Right cardiac atrium (tissue), 5 donors: ENCODE data around the gene DCTN2. TPM values are rescaled to one million over a fixed set of nuclear protein-coding genes. Genes with fewer than 3 reads are reported as not detected.

Experiments
- microRNA-seq, 2 donors: library from miRNA; unstranded; fragments of <30 nt; microRNA quantifications; one replicate each; pipeline ENCODE4 v1.2.0, GENCODE V29; 2020 to 2021
- polyA plus RNA-seq: library from polyadenylated mRNA; stranded (reverse); fragments of 200-250 nt; gene quantifications from one replicate; pipeline ENCODE4 v1.2.3, GENCODE V29; 2013
- total RNA-seq, 4 donors: library from RNA; stranded (reverse); fragmentation: NEBNext Ultra II Directional; extraction: Animal tissue kit (Norgen Biotek cat#: 25700); gene quantifications; one replicate each; pipeline ENCODE4 v1.2.1, GENCODE V29; 2021
- donor health status: healthy with polysubstance abuse.
- donor health status: DM: no; HTN: yes; CAD: no.
- donor health status: DM: no; HTN: no; CAD: no.
- donor health status: DM: no; HTN: yes; CAD: no; lungs with severe emphysema.
- donor health status: DM: yes; HTN: yes; CAD: no.

The DCTN2 gene
- total and polyA plus RNA-seq, 5 donors, result 88.6 to 99.2 (median 89.5) TPM

Small RNA genes within 50 kb of the gene (microRNA-seq; reads per million reads assigned to microRNA genes)
- gene MIR616 (0 to 0.42 reads per million in 2 donors), gene MIR6758 (0 reads per million in 2 donors)

Other genes starting within 250 kb of the DCTN2 start
- 10 to 100 TPM; 68.3 to 85.2 (median 76.5) TPM for gene R3HDM2, start 116.1 kb downstream of the DCTN2 start, total RNA-seq
- gene R3HDM2, start 116.1 kb downstream of the DCTN2 start, polyA plus RNA-seq, result 23.1 TPM
- gene INHBC, start 112.4 kb downstream of the DCTN2 start, total RNA-seq, result not detected
- gene INHBC, start 112.4 kb downstream of the DCTN2 start, polyA plus RNA-seq, result not detected
- gene INHBE, start 91.9 kb downstream of the DCTN2 start, total RNA-seq, result not detected
- gene INHBE, start 91.9 kb downstream of the DCTN2 start, polyA plus RNA-seq, result not detected
- gene GLI1, start 87.4 kb downstream of the DCTN2 start, total RNA-seq, result 1 to 10 TPM; 1.6 to 3.1 (median 2.5) TPM
- gene GLI1, start 87.4 kb downstream of the DCTN2 start, polyA plus RNA-seq, result 0.59 TPM
- gene ARHGAP9, start 67.3 kb downstream of the DCTN2 start, total RNA-seq, result 10 to 100 TPM in 1 of 4 donors, 1 to 10 TPM in 3; 4.8 to 10.2 (median 7.5) TPM
- 3.0 TPM for gene ARHGAP9, start 67.3 kb downstream of the DCTN2 start, polyA plus RNA-seq
- gene MARS1, start 59.1 kb downstream of the DCTN2 start, total RNA-seq, result 10 to 100 TPM; 68.6 to 89.8 (median 72.8) TPM
- gene MARS1, start 59.1 kb downstream of the DCTN2 start, polyA plus RNA-seq, result 54.9 TPM
- 10 to 100 TPM; 21.8 to 34.7 (median 22.3) TPM for gene DDIT3, start 26.7 kb downstream of the DCTN2 start, total RNA-seq
- 54.6 TPM for gene DDIT3, start 26.7 kb downstream of the DCTN2 start, polyA plus RNA-seq
- 10 to 100 TPM; 35.7 to 50.9 (median 41.6) TPM for gene MBD6, start 24.4 kb downstream of the DCTN2 start, total RNA-seq
- gene MBD6, start 24.4 kb downstream of the DCTN2 start, polyA plus RNA-seq, result 16.4 TPM
- under 1 TPM; 0.09 to 0.31 (median 0.20) TPM for gene KIF5A, start 2.9 kb upstream of the DCTN2 start, total RNA-seq
- gene KIF5A, start 2.9 kb upstream of the DCTN2 start, polyA plus RNA-seq, result 0.20 TPM
- 10 to 100 TPM; 14.9 to 17.1 (median 15.6) TPM for gene PIP4K2C, start 44.0 kb upstream of the DCTN2 start, total RNA-seq
- 8.7 TPM for gene PIP4K2C, start 44.0 kb upstream of the DCTN2 start, polyA plus RNA-seq
- gene DTX3, start 57.6 kb upstream of the DCTN2 start, total RNA-seq, result 10 to 100 TPM; 29.3 to 44.6 (median 38.1) TPM
- gene DTX3, start 57.6 kb upstream of the DCTN2 start, polyA plus RNA-seq, result 28.9 TPM
- gene ARHGEF25, start 64.2 kb upstream of the DCTN2 start, total RNA-seq, result 10 to 100 TPM; 14.0 to 22.6 (median 18.1) TPM
- gene ARHGEF25, start 64.2 kb upstream of the DCTN2 start, polyA plus RNA-seq, result 21.3 TPM
- gene B4GALNT1, start 86.0 kb upstream of the DCTN2 start, total RNA-seq, result 1 to 10 TPM; 1.2 to 2.5 (median 2.2) TPM
- gene B4GALNT1, start 86.0 kb upstream of the DCTN2 start, polyA plus RNA-seq, result 3.3 TPM
- 100 to 1,000 TPM; 145 to 168 (median 154) TPM for gene OS9, start 146.9 kb upstream of the DCTN2 start, total RNA-seq
- gene OS9, start 146.9 kb upstream of the DCTN2 start, polyA plus RNA-seq, result 127 TPM
- gene AGAP2, start 191.6 kb upstream of the DCTN2 start, total RNA-seq, result under 1 TPM; 0.53 to 0.91 (median 0.72) TPM
- gene AGAP2, start 191.6 kb upstream of the DCTN2 start, polyA plus RNA-seq, result 1.7 TPM
- 10 to 100 TPM; 31.5 to 41.3 (median 34.5) TPM for gene TSPAN31, start 197.8 kb upstream of the DCTN2 start, total RNA-seq
- gene TSPAN31, start 197.8 kb upstream of the DCTN2 start, polyA plus RNA-seq, result 43.9 TPM
- 10 to 100 TPM; 50.9 to 53.9 (median 53.4) TPM for gene CDK4, start 205.1 kb upstream of the DCTN2 start, total RNA-seq
- 29.7 TPM for gene CDK4, start 205.1 kb upstream of the DCTN2 start, polyA plus RNA-seq
- 10 to 100 TPM; 15.2 to 17.8 (median 16.4) TPM for gene MARCHF9, start 207.9 kb upstream of the DCTN2 start, total RNA-seq
- gene MARCHF9, start 207.9 kb upstream of the DCTN2 start, polyA plus RNA-seq, result 14.3 TPM
- gene CYP27B1, start 219.9 kb upstream of the DCTN2 start, total RNA-seq, result under 1 TPM in 3 of 4 donors, not detected in 1; 0.12 to 0.22 (median 0.14) TPM
- 0.18 TPM for gene CYP27B1, start 219.9 kb upstream of the DCTN2 start, polyA plus RNA-seq
- gene METTL1, start 224.9 kb upstream of the DCTN2 start, total RNA-seq, result 10 to 100 TPM in 1 of 4 donors, 1 to 10 TPM in 3; 5.7 to 15.8 (median 8.5) TPM
- gene METTL1, start 224.9 kb upstream of the DCTN2 start, polyA plus RNA-seq, result 6.3 TPM
- 1 to 10 TPM; 2.1 to 3.1 (median 2.6) TPM for gene EEF1AKMT3, start 225.4 kb upstream of the DCTN2 start, total RNA-seq
- 0.95 TPM for gene EEF1AKMT3, start 225.4 kb upstream of the DCTN2 start, polyA plus RNA-seq
- gene TSFM, start 235.6 kb upstream of the DCTN2 start, total RNA-seq, result 10 to 100 TPM; 28.9 to 36.1 (median 33.0) TPM
- gene TSFM, start 235.6 kb upstream of the DCTN2 start, polyA plus RNA-seq, result 50.7 TPM